Kidney epithelial cell (primary cell): Measurements from ENCODE around the gene STEEP1. TPM values are rescaled to one million over a fixed set of nuclear protein-coding genes. Genes with fewer than 3 reads are reported as not detected.

ENCODE experiments used
- DNase-seq: peaks from one replicate; pipeline ENCODE4 v3.0.0-alpha.2; 2010; ENCODE audit warnings: low read depth
- H3K27me3 ChIP-seq: 2 replicates; pipeline ENCODE4 v1.6.0; 2011; ENCODE audit warnings: low read length; ENCODE audit not compliant: control insufficient read depth, insufficient read depth
- H3K36me3 ChIP-seq: 2 replicates; pipeline ENCODE4 v1.5.1; 2011; ENCODE audit warnings: low read length; ENCODE audit not compliant: control insufficient read depth, insufficient read depth
- H3K4me3 ChIP-seq: 2 replicates; pipeline ENCODE4 v1.5.1; 2011; ENCODE audit warnings: low read depth, mild to moderate bottlenecking, control low read depth, low read length
- CTCF ChIP-seq: IDR thresholded peaks from 2 replicates; pipeline ENCODE4 v1.5.1; 2011; ENCODE audit warnings: mild to moderate bottlenecking, moderate library complexity, low read length, control low read depth, inconsistent platforms; ENCODE audit not compliant: insufficient read depth, poor library complexity, severe bottlenecking
- total RNA-seq: library from RNA; depleted of rRNA; stranded (reverse); fragments of >200 nt; gene quantifications from 2 replicates; pipeline ENCODE4 v1.2.3, GENCODE V29; 2015

Gene STEEP1
- total RNA-seq, 1 donor from 2014 or later, result 27.4 TPM

GRCh38 chrX:119574394-119575266, 9.4 kb upstream of the STEEP1 start, which contains the start of gene UBE2A:
Gene UBE2A, plus strand, starts transcription at chrX:119574563. Its CDS starts 149 bp downstream, at chrX:119574712.
- no peaks in the 10 kb centered on the region for H3K27me3 ChIP-seq
- no peaks in the 10 kb centered on the region for H3K36me3 ChIP-seq
- no peak for TF ChIP-seq CTCF
- H3K4me3 ChIP-seq, result peak within 1 kb of the TSS; percentile 69
- no peak for DNase-seq

DNA sequence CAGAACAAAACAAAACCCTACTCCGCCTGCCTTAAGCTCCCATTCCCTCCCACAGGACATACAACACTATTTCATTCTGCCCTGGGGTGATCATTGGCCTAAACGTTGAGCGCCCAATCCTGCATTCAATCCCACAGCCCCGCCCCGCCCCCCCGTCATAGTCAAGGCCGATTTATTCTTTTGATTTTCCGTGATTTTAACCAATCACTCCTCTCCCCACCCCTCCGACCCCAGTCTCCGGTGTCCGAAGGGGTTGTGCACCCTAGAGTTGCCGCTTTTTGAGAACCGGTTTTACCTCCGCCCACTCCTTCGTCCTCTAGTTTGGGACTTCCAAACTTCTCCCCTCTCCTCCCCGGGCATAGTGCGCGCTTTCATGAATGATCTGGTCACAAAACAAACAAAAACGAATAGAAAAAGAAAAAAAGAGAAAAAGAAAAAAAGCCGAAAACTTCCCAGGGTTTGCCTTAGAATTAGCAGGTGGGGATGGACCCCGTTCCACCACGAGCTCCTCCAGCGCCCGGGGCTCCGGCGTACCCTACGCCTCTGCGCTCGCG, 8.7 kb upstream of the STEEP1 start:
- no peaks in the 10 kb centered on the region for H3K27me3 ChIP-seq
- H3K4me3 ChIP-seq, result peak overlapping the region; percentile 69
- TF ChIP-seq CTCF, result no peak
- no peaks in the 10 kb centered on the region for H3K36me3 ChIP-seq
- no peak for DNase-seq

DNA sequence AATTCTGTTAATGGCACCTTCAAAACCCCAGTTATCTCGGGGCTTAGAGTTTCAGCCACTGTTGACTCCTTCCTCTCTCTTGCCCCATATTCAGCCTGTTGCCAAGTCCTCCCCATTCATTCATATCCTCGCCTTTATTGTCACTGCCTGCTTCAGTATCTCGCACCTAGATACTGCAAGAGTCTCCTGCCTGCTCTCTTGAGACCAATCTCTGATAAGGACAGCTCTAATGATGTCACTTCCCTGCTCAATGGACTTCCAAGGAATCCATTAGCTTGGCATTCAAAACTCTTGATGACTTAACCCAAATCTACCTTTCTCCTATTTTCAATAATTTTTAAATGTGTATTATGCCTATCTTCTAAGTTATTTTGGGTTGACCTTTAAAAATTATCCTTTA, 8.0 kb upstream of the STEEP1 start:
- TF ChIP-seq CTCF, result no peak
- Histone ChIP-seq H3K36me3 (no peaks in the 10 kb centered on the region), H3K4me3 (no peak overlapping the region), H3K27me3 (no peaks in the 10 kb centered on the region)
- no peak for DNase-seq

GRCh38 chrX:119570351-119570835, 5.2 kb upstream of the STEEP1 start:
- H3K27me3 ChIP-seq, result no peaks in the 10 kb centered on the region
- DNase-seq, result no peak
- no peak for TF ChIP-seq CTCF
- no peak overlapping the region for H3K4me3 ChIP-seq
- no peaks in the 10 kb centered on the region for H3K36me3 ChIP-seq

DNA sequence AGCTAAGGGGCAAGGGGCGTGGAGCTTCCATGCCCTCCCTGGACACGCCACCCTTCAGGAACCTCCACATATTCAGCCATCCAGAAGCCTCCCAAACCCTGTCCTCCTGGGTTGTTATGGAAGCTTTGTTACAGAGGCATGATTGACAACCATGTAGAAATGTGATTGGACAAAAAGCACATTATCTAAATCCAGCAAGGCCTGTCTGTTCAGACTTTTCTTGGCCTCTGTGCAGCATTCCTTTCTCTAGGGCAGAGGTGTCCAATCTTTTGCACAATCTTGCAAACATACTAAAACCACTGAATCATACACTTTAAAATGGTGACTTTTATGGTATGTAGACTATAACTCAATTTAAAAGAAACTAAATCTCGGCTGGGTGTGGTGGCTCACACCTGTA, 12.7 kb downstream of the STEEP1 start:
- Histone ChIP-seq H3K4me3 (no peak overlapping the region), H3K36me3 (no peaks in the 10 kb centered on the region), H3K27me3 (no peaks in the 10 kb centered on the region)
- no peak for TF ChIP-seq CTCF
- no peak for DNase-seq
